ENCODE measurements around the gene NIF3L1. TPM values are rescaled to one million over a fixed set of nuclear protein-coding genes. Genes with fewer than 3 reads are reported as not detected.

NIF3L1 gene
- total RNA-seq: 10 to 100 TPM; 11.9 to 15.9 TPM

- Histone ChIP-seq H3K27ac (peak within 1 kb of the TSS; percentile 90 to 93), H3K4me1 (ENCODE audit: control insufficient read depth in 1 of 2, low read depth in 2 of 2) (peaks cover 0 to 29% of the 10 kb centered on the region in 2 donors), H3K9me3 (no peaks in the 10 kb centered on the region), H3K4me3 (peak within 1 kb of the TSS; percentile 83), H3K36me3 (peaks cover 2% of the 10 kb centered on the region), H3K27me3 (replicated peaks; ENCODE audit: insufficient read depth) (no peaks in the 10 kb centered on the region)
- no peak for TF ChIP-seq CTCF (IDR thresholded peaks at IDR 0.05)
- DNase-seq (ENCODE audit: low spot score) (peak; percentile 87), ATAC-seq (ENCODE audit: insufficient number of reproducible peaks, low FRiP score, low read depth) (peak; percentile 84)
Measured at GRCh38 chr2:200888704-200889625, at the start of gene NIF3L1, which contains the start of gene PPIL3. TSS of gene NIF3L1 (plus strand) at chr2:200889371. CDS start at chr2:200891944, 2,573 bp downstream. TSS of gene PPIL3 (minus strand) at chr2:200889077. CDS start at chr2:200887615, 1,462 bp downstream.

- Histone ChIP-seq H3K36me3 (no peaks in the 10 kb centered on the region), H3K27ac (no peak overlapping the region), H3K4me1 (ENCODE audit: control insufficient read depth in 1 of 2, low read depth in 2 of 2) (no peaks in the 10 kb centered on the region), H3K27me3 (replicated peaks; ENCODE audit: insufficient read depth) (no peaks in the 10 kb centered on the region), H3K9me3 (peaks cover 7% of the 10 kb centered on the region), H3K4me3 (no peak overlapping the region)
- DNase-seq (ENCODE audit: low spot score): no peak
- no peak for ATAC-seq (ENCODE audit: insufficient number of reproducible peaks, low FRiP score, low read depth)
- TF ChIP-seq CTCF (IDR thresholded peaks at IDR 0.05): no peak
Measured at GRCh38 chr2:200839513-200839912, 49.7 kb upstream of the NIF3L1 start.

GRCh38 chr2:200843993-200844948 lies 44.9 kb upstream of the NIF3L1 start:
- no peak overlapping the region for H3K27ac ChIP-seq
- ATAC-seq (ENCODE audit: insufficient number of reproducible peaks, low FRiP score, low read depth) (no peak), DNase-seq (ENCODE audit: low spot score) (no peak)
- no peaks in the 10 kb centered on the region for H3K4me1 ChIP-seq (ENCODE audit: control insufficient read depth in 1 of 2, low read depth in 2 of 2)
- no peak for TF ChIP-seq CTCF (IDR thresholded peaks at IDR 0.05)
- H3K27me3 ChIP-seq (replicated peaks; ENCODE audit: insufficient read depth): no peaks in the 10 kb centered on the region
- no peaks in the 10 kb centered on the region for H3K9me3 ChIP-seq
- H3K36me3 ChIP-seq: no peaks in the 10 kb centered on the region
- no peak overlapping the region for H3K4me3 ChIP-seq

- no peak for TF ChIP-seq CTCF (IDR thresholded peaks at IDR 0.05)
- no peak overlapping the region for H3K4me3 ChIP-seq
- H3K36me3 ChIP-seq: no peaks in the 10 kb centered on the region
- DNase-seq (ENCODE audit: low spot score) (no peak), ATAC-seq (ENCODE audit: insufficient number of reproducible peaks, low FRiP score, low read depth) (no peak)
- H3K9me3 ChIP-seq: no peaks in the 10 kb centered on the region
- no peak overlapping the region for H3K27ac ChIP-seq
- H3K4me1 ChIP-seq (ENCODE audit: control insufficient read depth in 1 of 2, low read depth in 2 of 2): no peaks in the 10 kb centered on the region
- no peaks in the 10 kb centered on the region for H3K27me3 ChIP-seq (replicated peaks; ENCODE audit: insufficient read depth)
Measured at GRCh38 chr2:200845194-200845593, 44.0 kb upstream of the NIF3L1 start.
